ENCODE data around the gene C1orf52.
A peak's percentile ranks its signal among the peaks of the same experiment; 100 is the strongest.

Gene C1orf52

GRCh38 chr1:85259118-85259911, at the start of gene C1orf52:
TSS of gene C1orf52 (minus strand) at chr1:85259662. CDS start at chr1:85259633, 29 bp downstream.
- peak; percentile 95 to 97 for DNase-seq
- peak; percentile 97 to 99 for TF ChIP-seq CTCF (IDR thresholded peaks at IDR 0.05)
- peak within 1 kb of the TSS; percentile 73 to 95 for H3K4me3 ChIP-seq
- H3K9me3 ChIP-seq: no peaks in the 10 kb centered on the region
- peaks cover 0 to 39% (median 22%) of the 10 kb centered on the region in 4 donors for H3K4me1 ChIP-seq
- intact Hi-C loops (cut with DNase I; ENCODE audit: low total_unique reads): loop anchor here (5.0 kb wide), 2 partner anchors 57 to 312 kb away; partner anchors contain the start of gene SYDE2
- no peaks in the 10 kb centered on the region for H3K27me3 ChIP-seq
- H3K27ac ChIP-seq: peak within 1 kb of the TSS; percentile 71 to 92
- H3K36me3 ChIP-seq: peaks cover 0 to 32% (median 12%) of the 10 kb centered on the region in 3 donors

GRCh38 chr1:85308833-85309350, 49.4 kb upstream of the C1orf52 start:
- Histone ChIP-seq H3K27ac (no peak overlapping the region), H3K4me1 (peaks cover 0 to 22% (median 10%) of the 10 kb centered on the region in 4 donors), H3K27me3 (no peaks in the 10 kb centered on the region), H3K9me3 (no peaks in the 10 kb centered on the region), H3K4me3 (no peak overlapping the region), H3K36me3 (no peaks in the 10 kb centered on the region)
- no peak for TF ChIP-seq CTCF (IDR thresholded peaks at IDR 0.05)
- no peak for DNase-seq
- intact Hi-C loops (cut with DNase I; ENCODE audit: low total_unique reads): loop anchor here (2.0 to 10.0 kb wide), 3 partner anchors 196 to 398 kb away; partner anchors contain the start of gene ZNHIT6

GRCh38 chr1:85307987-85308832, 48.7 kb upstream of the C1orf52 start:
- peak; percentile 97 to 99 for TF ChIP-seq CTCF (IDR thresholded peaks at IDR 0.05)
- intact Hi-C loops (cut with DNase I; ENCODE audit: low total_unique reads): loop anchor here (2.0 to 10.0 kb wide), 4 partner anchors 197 to 399 kb away; partner anchors contain the start of gene ZNHIT6
- H3K4me3 ChIP-seq: no peak overlapping the region
- DNase-seq: peak; percentile 88 to 93
- H3K4me1 ChIP-seq: peaks cover 0 to 17% (median 5%) of the 10 kb centered on the region in 4 donors
- no peaks in the 10 kb centered on the region for H3K36me3 ChIP-seq
- no peaks in the 10 kb centered on the region for H3K27me3 ChIP-seq
- peak overlapping the region in 1 of 2 donors; percentile 18 for H3K27ac ChIP-seq
- no peaks in the 10 kb centered on the region for H3K9me3 ChIP-seq

GRCh38 chr1:85306236-85306635, 46.8 kb upstream of the C1orf52 start:
- intact Hi-C loops (cut with DNase I; ENCODE audit: low total_unique reads): loop anchor here (2.0 to 10.0 kb wide), 3 partner anchors 199 to 401 kb away; partner anchors contain the start of gene ZNHIT6
- Histone ChIP-seq H3K36me3 (no peaks in the 10 kb centered on the region), H3K27ac (no peak overlapping the region), H3K4me3 (no peak overlapping the region), H3K4me1 (peaks cover 0 to 11% (median 4%) of the 10 kb centered on the region in 4 donors), H3K27me3 (no peaks in the 10 kb centered on the region), H3K9me3 (no peaks in the 10 kb centered on the region)
- TF ChIP-seq CTCF (IDR thresholded peaks at IDR 0.05): no peak
- DNase-seq: no peak

- peaks cover 0 to 14% (median 4%) of the 10 kb centered on the region in 4 donors for H3K4me1 ChIP-seq
- H3K27ac ChIP-seq: no peak overlapping the region
- no peaks in the 10 kb centered on the region for H3K9me3 ChIP-seq
- H3K36me3 ChIP-seq: no peaks in the 10 kb centered on the region
- TF ChIP-seq CTCF (IDR thresholded peaks at IDR 0.05): no peak
- no peak for DNase-seq
- H3K4me3 ChIP-seq: no peak overlapping the region
- H3K27me3 ChIP-seq: no peaks in the 10 kb centered on the region
- intact Hi-C loops (cut with DNase I; ENCODE audit: low total_unique reads): loop anchor here (10.0 kb wide), 1 partner anchor 201 kb away; no protein-coding TSS in a partner anchor
Observed at GRCh38 chr1:85303440-85304162, 44.1 kb upstream of the C1orf52 start.

All from tibial artery (tissue), 4 donors.